NCI-H226 (cell line): Measurements from ENCODE around the gene NRXN3.

ENCODE experiments used
- DNase-seq: peaks from one replicate; pipeline ENCODE4 v3.0.0-alpha.2; 2015

NRXN3 gene

DNA sequence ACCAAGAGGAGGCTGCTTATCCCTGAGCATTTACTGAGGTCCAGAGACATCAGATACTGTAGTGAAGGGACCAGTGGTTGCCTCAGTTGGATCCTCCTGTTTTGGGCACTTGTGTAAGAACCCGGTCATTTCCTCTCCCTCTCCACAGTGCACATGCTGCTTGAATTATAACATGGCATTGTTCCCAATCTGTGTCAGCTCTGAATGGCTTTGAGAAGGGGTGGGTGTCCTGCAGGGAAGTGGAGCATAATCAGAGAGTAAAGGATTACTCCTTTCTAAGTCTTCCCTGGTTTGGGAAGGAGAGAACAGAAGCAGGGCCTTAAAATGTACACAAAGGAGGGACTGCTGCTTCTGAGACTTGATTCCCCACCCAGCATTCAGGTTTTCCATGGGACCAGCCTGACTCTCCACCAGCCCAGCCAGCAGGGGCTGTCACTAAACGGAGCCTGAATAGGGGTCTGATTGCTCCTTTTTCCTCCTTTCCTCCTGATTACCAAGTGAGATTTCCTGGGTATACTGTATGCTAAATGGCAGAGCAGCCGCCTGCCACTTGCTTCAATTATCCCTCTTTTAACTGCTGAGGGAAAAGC lies 78.4 kb downstream of the NRXN3 start:
- DNase-seq: no peak

DNA sequence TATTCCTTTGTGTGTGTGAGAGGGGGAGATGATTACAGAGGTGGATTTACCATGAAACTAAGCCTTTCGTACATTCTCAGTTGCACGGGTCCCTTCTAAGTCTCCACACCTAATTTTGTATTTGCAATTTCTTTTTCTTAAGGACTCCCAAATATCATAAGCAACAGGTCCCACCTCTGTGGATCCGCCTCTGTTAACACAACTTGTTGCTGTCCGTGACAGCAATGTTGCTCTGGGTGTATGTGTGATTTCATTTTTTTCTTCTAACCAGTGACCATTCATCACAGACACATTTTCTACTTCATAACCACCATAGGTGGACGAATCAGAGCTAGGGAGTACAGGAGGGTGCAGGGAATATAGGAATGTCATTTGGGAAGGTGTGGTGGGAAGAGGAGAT lies 81.1 kb downstream of the NRXN3 start:
- DNase-seq: no peak

DNA sequence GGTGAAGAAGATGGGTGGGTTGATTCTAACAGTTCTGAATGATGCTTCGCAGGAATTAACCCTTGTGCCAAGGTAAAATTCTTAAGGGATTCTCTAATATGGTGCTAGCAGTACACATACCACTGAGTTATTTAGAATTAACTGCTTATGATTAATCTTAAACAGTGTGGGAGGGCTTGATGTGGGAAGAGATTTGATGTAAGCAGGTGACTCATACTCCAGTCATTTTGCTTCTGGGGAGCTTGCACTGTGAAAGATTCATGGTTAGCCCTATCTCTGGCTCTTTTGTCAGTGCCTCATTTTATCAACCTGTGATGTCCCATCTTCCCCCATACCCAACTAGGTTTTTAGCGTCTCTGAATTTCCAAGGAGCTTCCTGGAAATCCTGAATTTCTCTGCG lies 83.8 kb downstream of the NRXN3 start:
- DNase-seq: peak; percentile 75

DNA sequence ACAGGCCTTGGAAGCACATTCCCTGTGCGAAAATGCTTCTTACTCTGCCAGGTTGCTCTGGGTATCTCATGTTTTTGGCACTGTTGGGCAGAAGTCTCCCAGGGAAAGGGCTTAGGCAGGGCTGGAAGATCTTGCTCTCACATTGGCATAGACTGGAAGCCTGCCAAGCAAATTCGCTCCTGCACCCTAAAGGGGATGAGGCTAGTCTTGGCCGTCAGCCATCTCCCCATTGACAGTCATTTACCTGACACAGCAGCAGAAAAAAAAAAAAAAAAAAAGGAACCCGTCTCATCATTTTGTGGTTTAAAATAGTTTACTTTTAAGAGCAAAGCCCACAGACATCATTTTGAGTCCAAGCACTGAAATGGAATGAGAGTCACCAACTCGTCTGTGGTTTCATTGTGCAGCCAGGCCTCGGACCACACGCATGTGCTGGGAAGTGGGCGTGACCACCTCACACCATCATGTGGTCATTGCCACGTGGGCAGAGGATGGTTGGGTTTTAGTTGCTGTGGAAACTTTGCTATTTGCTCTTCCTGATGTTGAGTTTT lies 84.8 kb downstream of the NRXN3 start:
- peak; percentile 58 for DNase-seq

DNA sequence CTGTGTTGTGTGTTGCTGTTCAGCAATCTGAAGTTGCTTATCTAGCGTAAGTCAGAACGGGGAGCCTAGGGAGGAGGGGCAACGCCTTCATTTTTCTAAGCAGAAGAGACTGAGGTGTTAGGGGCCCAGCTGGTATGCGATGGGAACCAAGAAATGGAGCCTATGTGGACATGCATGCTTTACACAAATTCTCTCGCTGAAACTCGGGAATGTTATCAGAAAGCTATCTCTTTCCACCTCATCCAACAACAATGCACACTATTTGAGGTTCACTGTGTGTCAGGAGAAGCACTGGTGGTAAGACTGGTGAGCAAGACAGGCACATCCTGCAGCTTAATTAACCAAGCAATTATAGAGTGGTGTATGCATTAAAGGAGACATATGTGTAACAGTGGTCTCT lies 89.7 kb downstream of the NRXN3 start:
- peak; percentile 69 for DNase-seq

DNA sequence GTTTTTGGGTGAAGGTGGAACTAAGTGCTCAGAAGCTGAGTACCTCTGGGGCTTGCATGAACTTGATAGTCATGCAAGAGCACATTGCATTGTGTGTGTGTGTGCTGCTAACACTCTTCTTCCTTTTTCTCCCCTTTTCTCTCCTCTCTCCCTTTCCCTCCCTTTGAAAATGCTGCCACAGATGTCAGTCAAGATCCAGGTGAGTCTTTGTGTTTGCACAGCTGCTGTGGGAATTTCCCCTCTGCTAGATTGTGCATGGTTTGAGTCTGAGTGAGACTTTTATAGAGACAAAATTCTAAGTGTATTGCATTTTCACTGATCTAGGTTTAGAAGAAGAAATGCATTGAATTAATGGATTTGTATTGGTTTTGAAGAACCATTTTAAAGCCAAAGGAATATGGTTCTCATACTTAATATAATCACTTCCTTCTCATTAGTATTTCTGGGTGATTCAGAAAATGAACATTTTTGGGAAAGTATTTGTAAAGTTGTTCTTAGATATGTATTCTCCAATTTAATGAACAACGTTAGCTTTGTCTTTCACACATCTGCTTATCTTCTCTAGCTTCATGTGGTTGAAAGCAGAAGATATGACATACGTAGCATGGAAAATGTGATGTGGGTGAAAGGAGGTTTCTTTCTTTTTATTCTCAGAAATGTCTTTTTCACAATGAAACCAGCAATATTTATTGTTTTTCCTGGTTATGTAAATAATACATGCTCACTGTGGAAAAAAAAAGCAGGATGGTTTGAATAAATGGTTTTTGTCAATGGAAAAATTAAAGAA lies 108.5 kb downstream of the NRXN3 start:
- no peak for DNase-seq

DNA sequence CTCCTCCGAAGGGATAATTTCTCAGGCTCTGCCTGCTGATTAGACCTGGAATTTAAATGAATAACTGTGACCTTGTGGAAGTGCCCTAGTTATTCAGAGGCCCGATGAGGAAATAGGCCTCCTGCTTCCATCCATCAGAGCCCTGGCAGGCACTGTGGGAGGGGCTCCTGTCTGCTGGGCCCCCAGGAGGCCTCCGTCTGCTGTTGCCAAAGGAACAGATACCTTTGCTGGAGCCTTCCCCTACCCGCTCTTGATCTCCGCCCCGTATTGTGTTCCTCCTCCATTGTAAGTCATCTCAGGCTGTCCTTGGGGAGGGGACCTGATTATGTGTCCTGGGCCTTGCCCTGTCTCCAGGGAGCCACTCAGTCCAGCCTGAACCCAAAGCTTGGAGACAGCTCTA lies 112.3 kb downstream of the NRXN3 start:
- DNase-seq: no peak

DNA sequence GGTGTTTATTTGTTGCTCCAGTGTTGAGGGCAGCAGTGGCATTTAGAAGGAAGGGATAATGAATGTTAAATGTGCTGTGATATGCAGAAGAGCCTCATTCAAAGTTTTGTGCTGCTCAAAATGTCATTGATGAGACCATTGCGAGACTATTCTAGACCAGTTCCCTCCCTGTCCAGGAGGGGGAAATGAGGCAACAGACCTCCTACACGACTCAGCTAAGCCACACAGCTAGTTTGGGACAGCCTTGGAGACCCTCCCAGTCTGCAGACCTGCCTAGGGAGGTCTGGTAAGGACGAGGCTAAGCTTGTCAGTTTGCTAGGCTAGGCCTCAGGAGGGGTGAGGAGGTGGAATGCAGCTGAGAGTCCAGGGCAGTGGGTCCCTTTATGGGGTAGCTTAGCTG lies 116.0 kb downstream of the NRXN3 start:
- DNase-seq: no peak

DNA sequence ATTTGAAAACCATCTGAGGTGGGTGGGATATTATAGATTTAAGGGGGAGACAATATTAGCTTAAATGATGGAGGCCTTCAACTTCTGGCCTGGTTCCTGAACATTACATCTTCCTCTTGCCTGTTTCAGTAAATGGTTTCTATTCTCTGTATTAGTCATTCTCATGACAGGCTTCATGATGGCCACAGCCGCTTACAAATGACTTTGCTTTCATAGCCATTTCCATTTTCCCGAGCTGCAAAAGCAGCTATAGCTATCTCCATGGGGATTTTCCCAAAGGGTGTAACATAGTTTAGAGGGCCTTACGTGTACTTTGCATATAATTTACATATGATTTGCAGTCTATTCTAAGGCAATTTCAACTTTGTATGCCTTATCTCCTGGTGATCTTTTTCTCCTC lies 121.8 kb downstream of the NRXN3 start:
- DNase-seq: no peak

DNA sequence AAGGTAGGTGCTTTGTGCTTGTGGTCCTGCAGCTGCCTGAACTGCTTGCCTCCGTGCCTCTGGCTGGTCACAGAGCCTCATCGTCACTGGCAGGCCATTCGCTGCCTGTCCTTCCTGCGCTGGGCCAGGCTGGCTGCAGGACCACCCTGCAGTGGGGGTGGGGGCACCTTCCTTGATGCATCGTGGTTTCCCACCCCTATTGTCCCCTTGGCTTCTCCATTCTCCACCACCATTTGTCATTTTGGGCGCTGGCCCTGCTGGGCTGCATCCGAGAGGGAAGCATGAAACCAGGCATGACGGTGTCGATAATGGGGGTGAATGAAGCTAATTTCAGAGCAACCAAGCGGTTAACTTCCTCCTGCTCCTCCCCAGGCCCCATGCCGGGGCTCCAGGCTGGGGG lies 127.7 kb downstream of the NRXN3 start:
- no peak for DNase-seq

DNA sequence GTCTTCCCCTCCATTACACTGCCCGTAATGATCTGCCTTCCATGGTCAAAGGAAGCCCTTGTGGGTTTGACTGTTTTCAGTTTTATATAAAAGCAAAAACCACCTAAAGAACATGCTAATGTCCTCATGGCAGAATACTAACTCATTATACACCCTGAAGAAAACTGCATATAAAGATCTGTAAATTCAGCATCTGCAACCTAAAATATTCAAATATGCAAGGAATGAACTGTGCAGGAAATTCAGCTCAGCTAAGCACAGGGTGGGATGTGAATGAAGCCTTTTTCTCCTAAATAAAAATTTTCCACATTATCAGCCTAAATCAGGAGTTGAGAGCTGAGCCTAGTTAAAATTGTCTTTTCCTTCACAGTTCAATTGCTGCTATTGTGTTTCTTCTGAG lies 128.1 kb downstream of the NRXN3 start:
- DNase-seq: no peak

DNA sequence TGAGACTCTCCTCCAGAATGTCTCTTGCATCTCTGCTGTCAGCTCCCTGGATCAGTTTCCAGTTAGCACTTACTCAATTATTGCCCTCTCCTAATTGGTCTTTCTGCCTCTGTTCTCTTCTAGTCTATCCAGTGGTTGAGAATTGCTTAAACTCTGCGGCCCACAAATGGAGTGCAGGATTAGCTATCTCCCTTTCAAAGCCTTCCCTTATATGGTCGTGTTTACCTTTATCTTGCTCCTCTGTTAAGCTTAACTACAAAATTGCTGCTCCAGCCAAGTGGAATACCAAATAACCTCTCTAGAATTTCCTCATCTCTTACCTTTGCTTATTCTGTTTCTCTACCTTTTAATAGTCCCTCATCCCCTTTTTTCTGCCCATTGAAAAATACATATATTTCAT lies 132.7 kb downstream of the NRXN3 start:
- DNase-seq: no peak

DNA sequence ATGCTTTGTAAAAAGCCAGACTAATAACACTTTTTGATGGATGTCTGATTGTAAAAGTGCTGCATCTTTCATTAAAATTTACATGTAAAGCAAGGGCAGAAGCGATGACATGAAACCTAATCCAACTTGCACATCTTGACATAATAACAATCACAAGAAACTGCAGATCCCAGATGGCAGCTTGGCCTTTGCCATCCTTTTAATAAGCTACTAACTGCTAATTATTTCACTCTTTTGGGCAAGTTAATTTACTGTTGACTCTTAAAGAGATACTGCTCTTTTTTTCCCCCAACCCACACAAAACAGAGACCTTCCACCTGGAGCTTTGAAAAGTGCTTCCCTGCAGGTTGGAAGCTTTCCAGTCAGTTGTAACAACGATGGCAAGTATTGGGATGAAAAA lies 137.5 kb downstream of the NRXN3 start:
- no peak for DNase-seq

DNA sequence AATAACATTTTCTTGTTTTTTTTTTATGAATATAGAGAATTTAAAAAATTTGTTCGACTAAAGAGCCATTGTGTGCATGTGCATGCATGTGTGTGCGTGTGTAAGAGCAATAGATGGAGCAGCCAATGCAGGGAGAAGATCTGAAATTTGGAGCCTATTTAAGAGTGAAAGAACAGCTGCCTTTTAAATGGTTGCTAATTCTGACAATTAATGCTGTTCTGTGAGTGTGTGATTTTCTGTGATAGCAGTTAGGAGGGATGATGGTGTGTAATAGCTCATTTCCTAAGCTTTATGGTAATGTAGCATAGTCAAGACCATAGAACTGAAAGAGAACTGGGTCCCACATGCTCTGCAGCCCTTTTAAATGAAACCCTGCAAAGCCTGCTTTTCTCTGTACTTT lies 137.9 kb downstream of the NRXN3 start:
- no peak for DNase-seq

DNA sequence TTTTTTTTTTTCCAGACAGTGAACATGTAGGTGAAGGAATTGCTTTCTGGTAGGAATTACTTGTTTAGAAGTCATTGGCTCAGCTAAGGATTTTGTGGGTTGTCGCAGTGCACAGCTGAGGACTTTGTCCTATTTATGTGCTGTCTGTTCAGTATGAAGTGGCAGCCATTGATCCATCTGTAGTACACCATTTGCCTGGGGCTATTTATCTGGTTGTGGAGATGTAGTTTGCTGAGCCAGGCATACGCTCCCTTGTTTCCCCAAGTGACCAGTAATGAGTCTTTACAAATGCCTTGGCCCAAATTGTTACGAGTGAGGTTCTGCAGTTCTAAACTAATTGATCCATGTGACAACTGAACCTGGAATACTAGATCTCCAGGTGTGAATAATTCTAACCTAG lies 140.1 kb downstream of the NRXN3 start:
- no peak for DNase-seq

DNA sequence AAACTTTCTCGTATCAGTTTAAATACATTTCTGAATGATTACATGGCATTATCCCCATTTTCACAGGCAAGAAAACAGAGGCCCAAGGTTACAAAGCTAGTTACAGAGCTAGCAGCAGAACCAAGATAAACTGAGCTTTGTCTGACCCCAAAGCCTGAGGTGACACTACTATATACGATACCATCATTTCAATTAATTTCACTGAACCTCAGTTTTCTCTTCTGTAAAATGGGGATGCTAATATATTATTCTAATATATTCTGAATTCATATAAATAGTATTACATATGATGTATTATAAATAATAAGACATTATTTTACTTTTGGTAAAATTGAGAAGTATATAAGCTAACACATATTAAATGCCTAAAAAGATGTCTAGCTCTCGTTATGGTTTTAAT lies 143.3 kb downstream of the NRXN3 start:
- no peak for DNase-seq

DNA sequence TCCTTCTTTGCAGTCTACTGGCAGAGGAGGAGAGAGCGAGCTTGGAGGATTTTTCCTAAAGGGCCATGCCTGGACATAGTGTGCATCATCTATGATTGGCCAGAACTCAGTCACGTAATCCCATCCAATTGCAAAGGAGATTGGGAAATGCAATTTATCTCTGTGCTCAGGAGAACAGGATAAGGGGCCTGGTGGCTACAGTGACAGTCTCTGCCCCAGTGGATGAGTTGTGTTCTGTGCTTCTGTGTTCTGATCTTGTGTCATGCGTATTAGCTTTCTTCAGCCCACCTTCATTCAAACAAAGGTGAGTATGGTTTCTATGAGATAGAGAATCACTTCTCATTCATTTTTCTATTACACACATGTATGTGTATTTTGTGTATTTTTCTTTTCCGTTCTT lies 144.3 kb downstream of the NRXN3 start:
- DNase-seq: no peak

DNA sequence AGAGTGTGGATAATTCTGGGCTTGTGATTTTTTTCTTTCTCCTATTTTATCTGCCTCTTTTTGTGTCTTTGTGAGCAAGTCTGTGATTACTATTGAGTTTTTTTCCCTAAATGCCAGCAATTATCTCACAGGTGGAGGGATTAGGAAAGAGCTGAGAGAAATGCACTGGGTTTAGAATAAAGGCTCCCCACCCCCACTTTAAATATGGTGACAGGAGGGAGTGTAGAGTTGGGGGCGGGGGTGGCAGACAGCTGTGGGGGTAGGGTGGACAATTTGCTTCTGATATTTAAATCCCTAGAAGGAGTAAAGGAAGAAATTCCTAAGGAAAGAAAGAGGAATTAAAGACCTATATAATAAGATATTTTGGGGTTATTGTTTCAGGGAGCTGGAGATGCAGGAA lies 145.9 kb downstream of the NRXN3 start:
- no peak for DNase-seq

DNA sequence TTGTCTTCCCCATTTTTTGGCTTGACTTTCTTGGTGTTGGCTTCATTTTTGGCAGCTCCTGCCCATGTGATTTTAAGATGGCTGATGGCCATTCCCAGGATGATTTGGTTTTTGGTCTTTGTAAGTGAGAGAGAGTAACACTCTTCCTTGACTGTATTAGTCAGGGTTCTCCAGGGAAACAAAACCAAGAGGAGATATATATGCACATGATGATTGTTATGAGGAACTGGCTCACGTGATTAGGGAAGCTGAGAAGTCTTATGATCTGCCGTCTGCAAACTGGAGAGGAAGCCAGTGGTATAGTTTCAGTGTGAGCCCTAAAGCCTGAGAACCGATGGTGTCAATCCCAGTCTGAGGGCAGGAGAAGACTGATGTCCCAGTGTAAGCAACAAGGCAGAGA lies 146.6 kb downstream of the NRXN3 start:
- no peak for DNase-seq

DNA sequence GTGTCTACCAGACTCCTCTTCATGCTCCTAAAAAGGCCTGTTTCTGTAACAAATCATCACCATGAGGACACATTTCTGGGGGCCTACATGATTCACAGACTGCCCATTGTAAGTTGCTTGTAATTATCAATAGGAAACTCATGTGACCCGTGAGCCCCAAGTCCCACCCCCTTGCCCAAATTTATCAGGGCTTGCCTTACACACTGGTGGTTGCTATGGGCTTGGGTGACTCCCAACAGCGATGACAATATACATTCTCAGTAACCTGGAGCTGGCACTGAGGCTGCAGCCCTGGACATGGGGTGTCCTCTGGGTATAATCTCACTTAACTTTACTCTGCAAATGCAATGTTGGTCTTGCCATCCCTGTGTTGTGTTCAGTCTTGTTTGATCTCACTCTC lies 149.2 kb downstream of the NRXN3 start:
- no peak for DNase-seq

DNA sequence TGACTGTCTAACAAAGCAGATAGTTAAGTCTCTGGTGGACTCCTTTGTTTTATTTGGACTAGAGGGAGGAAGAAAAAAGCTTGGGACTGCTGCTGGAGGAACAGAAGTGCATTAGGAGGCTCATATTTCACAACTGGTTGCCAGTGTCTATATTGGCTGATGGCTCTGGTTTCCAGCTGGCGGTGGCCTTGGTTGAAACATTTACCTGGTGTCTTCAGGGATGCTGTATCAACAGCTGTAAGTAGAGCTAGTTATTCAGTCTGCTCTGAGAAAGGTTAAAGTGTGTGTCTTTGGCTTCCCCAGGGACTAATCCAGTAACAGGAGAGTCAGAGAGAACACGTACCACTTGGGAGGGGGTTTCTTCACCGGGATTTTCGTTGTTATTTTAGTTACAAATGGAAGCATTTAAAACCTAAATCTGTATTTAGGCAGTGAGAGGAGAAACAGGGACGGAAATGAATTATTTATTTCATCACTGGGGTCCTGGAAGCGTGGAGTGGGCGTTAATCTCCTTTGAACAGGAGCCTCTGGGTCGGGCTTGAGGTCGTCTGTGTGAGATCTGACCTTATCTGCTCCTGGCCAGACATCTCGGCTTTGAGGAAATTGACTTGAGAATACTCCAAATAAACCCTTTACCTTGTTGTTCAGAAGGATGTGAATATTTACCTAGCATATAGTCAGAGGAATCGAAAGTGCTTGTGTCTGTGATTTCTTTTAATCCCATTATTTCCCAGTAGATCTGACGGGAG lies 149.9 kb downstream of the NRXN3 start:
- DNase-seq: no peak

DNA sequence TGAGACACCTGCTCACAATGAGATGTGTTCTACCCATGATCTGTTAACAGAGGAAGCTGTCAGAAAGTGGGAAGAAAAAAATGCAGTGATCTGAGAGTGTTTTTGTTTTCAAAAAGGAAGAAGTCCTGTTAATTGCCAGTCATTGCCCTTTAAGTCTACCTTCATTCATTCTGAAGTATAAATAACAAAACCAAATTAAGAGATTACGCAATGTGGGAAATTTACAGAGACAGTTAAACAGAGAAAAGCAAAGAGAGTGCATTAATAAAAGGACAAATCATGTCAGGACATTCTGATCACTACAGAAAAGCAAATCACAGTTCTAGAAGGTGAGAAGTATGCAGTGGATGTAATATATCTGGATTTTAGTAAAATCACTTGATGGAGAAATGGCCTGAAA lies 154.2 kb downstream of the NRXN3 start:
- DNase-seq: no peak

DNA sequence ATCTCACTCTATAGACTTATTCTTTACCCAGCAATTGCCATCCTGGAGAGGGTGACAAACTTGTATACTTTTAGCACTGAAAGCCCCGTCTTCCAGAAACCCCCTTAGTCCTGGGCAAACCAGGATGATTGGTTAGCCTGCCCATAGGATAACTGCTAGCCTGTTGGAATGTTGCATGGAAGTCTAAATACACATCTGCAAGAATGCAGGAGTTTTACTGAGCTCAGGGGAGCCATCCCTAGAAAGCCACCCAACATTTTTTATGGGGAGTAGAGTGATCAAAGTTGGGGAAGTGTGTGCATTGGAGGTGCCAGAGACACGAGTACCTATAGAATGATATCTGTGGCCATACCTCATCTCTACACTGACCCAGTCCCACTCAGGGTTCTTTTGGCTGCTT lies 155.7 kb downstream of the NRXN3 start:
- no peak for DNase-seq
